COLO829 (cell line): ENCODE data around the gene BRD9.
"Not testable (repeated sequence)": the region's sequence is repeated elsewhere in the genome, so short reads cannot be mapped to it uniquely, and the experiment has no call there.

Experiments used
- DNase-seq: peaks from one replicate; pipeline ENCODE4 v3.0.0; 2012; ENCODE audit warnings: low spot score

Gene BRD9

GRCh38 chr5:856531-857425 lies 35.8 kb downstream of the BRD9 start:
- no peak for DNase-seq

- no peak for DNase-seq
Observed at GRCh38 chr5:855771-856530, 36.6 kb downstream of the BRD9 start.

DNA sequence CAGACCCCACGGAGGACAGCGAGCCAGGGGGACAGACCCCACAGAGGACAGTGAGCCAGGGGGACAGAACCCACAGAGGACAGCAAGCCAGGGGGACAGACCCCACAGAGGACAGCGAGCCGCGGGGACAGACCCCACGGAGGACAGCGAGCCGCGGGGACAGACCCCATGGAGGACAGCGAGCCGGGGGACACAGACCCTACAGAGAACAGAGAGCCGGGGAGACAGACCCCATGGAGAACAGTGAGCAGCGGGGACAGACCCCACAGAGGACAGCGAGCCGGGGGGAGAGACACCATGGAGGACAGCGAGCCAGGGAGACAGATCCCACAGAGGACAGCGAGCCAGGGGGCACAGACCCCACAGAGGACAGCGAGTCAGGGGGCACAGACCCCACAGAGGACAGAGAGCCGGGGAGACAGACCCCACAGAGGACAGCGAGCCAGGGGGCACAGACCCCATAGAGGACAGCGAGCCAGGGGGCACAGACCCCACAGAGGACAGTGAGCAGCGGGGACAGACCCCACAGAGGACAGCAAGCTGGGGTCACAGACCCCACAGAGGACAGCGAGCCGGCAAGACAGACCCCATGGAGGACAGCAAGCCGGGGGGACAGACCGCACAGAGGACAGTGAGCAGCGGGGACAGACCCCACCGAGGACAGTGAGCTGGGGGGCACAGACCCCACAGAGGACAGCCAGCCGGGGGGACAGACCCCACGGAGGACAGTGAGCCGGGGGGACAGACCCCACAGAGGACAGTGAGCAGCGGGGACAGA lies 37.4 kb downstream of the BRD9 start:
- no peak for DNase-seq

GRCh38 chr5:854217-854616 lies 38.4 kb downstream of the BRD9 start:
- no peak for DNase-seq

- DNase-seq = not testable (repeated sequence)
Observed at GRCh38 chr5:853416-854090, 39.0 kb downstream of the BRD9 start.

GRCh38 chr5:852431-853401 lies 39.9 kb downstream of the BRD9 start:
- no peak for DNase-seq

GRCh38 chr5:852018-852417 lies 40.6 kb downstream of the BRD9 start:
- DNase-seq = no peak

DNA sequence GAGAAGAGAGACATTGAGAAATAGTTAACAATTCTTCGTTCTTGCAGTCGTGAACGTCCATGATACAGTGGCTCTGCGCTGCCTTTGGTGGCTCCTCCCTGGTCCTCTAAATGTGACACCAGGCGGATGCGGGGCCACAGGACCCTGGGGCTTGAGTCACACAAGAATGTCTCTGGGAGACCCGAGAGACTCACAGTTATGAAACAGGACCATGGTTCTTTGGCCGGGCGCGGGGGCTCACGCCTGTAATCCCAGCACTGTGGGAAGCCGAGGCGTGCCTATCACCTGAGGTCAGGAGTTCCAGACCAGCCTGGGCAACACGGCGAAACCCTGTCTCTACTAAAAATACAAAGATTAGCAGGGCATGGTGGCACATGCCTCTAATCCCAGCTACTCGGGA lies 41.0 kb downstream of the BRD9 start:
- no peak for DNase-seq

- no peak for DNase-seq
Observed at GRCh38 chr5:851076-851475, 41.5 kb downstream of the BRD9 start.

DNA sequence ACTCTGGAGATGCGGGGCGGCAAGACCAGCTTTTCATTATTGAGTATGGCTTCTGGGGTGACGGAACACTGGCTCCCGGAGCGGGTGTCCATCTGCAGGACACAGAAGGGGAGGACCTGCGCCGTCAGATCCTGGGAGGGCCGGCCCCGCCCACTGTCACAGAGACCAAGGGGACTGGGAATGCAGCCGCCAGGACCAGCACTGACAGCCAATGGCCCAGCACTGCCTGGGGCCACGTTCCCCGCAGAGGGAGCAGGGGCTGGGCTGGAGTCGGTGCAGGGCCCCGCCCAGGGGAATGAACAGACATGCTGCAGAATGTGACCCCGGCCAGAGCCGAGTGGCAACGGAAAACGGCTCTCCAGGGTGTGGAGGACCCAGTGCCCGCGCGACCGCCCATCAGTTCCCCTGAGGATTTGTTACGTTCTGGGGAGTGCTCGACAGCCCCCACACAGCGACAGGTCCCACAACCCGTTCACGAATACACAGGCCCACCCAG lies 42.0 kb downstream of the BRD9 start, which contains the start of gene ZDHHC11:
Gene ZDHHC11, minus strand, starts transcription at position 476 of the 496 bp plus-strand sequence. Its CDS starts 384 bp downstream, at position 92.
- DNase-seq = no peak

DNA sequence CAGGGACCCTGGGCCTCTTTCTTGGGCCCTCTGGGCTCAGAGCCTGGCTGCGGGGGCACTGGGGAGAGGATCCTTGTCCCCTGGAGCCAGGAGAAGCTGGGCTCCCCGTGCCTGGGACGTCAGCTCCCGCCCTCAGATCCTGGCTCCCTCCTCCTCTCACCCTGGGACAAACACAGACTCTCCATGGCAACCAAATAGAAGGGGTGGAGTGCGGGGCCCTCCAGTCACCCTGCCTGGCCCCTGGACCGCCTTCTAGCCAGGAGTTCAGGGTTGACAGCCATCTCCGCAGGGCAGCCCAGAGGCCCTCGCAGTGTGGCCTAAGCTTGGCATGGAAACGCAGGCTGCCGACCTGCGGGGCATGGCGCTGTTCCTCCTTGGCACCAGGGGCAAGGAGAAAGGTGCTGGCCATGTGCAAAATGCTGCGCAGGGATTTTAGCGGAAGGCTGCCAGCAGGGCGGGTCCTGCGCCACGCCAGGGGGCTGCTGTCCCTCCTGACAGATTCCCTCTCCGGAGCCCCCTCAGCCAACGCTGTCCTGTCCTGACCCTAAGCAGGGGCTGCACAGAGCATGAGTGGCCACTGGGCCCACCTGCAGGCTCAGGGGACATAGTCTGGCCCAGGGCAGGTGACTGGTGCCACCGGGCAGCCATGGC lies 42.8 kb downstream of the BRD9 start:
- DNase-seq = no peak

GRCh38 chr5:848671-849111 lies 43.9 kb downstream of the BRD9 start:
- no peak for DNase-seq

GRCh38 chr5:847736-848135 lies 44.9 kb downstream of the BRD9 start:
- not testable (repeated sequence) for DNase-seq

DNA sequence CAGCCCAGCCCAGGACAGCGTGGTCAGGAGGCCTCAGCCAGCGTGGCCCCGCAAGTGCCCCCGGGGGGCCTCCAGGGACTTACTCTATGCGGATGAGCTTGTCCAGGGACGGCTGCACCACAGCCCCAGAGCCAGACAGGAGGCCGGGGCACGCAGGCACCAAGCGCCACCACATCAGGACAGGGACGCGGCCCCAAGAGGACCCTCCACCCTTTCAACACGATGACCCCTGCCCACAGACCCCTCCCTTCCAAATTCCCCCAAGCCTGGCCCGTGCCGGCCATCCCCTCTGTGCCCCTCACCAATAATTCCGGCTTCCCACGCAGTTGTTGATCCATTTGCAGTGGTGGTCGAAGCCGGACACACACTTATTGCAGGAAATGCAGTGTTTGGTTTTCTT lies 45.4 kb downstream of the BRD9 start:
- not testable (repeated sequence) for DNase-seq

GRCh38 chr5:846602-847091 lies 46.0 kb downstream of the BRD9 start:
- DNase-seq = not testable (repeated sequence)

GRCh38 chr5:845676-846601 lies 46.7 kb downstream of the BRD9 start:
- not testable (repeated sequence) for DNase-seq

DNA sequence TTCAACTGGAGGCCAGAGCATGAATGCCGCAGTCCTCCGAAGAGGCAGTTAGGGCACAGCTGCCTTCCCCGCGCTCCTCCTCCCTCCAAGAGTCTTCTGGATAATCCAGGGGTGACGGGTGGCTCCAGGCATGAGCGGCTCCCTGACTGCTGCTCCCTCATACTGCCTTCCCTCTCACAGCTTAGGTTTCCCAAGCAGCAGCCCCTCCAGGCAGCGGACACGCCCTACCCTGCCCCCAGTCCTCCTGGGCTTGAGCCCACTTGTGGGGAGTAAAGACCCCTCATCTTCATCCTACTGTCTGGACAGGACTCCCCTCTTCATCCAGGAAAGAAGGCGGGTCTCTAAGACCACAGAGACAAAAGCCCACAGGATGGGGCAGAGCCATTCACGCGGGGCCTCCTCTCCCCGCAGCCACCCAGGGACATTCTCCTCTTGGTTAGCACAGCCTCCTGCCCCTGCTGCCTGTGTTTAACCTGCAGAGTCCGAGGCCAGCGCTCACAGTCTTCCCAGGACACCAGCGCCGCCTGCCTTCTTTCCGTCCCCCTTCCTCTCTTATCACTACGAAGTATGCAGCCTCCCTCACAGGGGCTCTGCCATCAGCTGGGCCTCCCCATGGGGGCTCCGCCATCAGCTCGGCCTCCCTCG lies 47.4 kb downstream of the BRD9 start:
- DNase-seq = not testable (repeated sequence)

DNA sequence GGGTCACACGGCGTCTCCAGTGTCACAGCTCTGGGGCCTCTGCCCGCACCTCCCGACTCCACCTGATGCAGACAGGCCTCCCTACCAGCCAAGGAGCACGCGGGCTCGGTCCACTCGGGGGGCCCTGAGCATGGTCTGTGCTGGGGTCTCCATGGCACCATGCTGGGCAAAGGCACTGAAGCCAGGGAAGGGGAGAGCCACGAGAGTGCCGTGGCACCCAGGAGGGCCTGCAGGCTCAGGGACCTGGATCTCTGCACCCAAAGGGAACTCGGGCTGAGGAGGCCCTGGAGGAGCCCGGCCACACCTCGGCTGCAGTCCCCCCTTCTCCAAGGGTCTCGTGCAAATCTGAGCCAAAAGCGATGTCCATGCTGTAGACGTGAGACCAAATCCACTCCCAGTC lies 48.2 kb downstream of the BRD9 start:
- not testable (repeated sequence) for DNase-seq
